Panc1 (cell line): ENCODE data around the gene CDC14B.
"Not testable (repeated sequence)": the region's sequence is repeated elsewhere in the genome, so short reads cannot be mapped to it uniquely, and the experiment has no call there.

Experiments used
- POLR2AphosphoS5 ChIP-seq: IDR thresholded peaks from 2 replicates; pipeline ENCODE4 v1.6.1; 2012; ENCODE audit warnings: mild to moderate bottlenecking, low read depth, low read length, moderate library complexity
- SIN3A ChIP-seq: IDR thresholded peaks from 2 replicates; pipeline ENCODE4 v1.6.1; 2012; ENCODE audit warnings: low read depth, mild to moderate bottlenecking, low read length, moderate library complexity, borderline replicate concordance; ENCODE audit not compliant: insufficient read depth
- TCF7L2 ChIP-seq: IDR thresholded peaks from 2 replicates; pipeline ENCODE4 v1.6.1; 2011; ENCODE audit warnings: mild to moderate bottlenecking, low read depth, low read length, inconsistent platforms
- TF ChIP-seq, protein P1 (sequence below): fragments of 450-650 bp; IDR thresholded peaks from 2 replicates; pipeline ENCODE4 v1.5.1; 2017; ENCODE audit warnings: mild to moderate bottlenecking
- TF ChIP-seq, protein P2 (sequence below), 2 experiments: IDR thresholded peaks; 2 replicates each; pipeline ENCODE4 v1.6.1; 2011 to 2012; ENCODE audit warnings: low read depth in 2 of 2, control low read depth in 1 of 2, low read length in 1 of 2, mild to moderate bottlenecking in 1 of 2, moderate library complexity in 1 of 2; ENCODE audit not compliant: insufficient read depth in 1 of 2

DNA sequence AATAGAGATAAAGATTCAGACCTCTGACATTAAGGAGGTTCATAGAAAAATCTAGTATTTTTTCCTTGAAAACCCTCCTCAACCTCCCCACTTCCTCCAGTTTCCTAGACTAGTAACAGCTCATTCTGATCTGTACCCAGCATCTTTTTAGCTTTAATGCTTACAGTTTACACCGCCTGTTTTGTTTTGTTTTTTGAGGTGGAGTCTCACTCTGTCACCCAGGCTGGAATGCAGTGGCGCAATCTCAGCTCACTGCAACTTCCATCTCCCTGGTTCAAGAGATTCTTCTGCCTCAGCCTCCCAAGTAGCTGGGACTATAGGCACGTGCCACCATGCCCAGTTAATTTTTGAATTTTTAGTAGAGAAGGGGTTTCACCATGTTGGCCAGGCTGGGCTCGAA is 5.0 kb downstream of the CDC14B start:
- TF ChIP-seq POLR2AphosphoS5, TCF7L2, SIN3A: not testable (repeated sequence)
- TF ChIP-seq, protein P1, sequence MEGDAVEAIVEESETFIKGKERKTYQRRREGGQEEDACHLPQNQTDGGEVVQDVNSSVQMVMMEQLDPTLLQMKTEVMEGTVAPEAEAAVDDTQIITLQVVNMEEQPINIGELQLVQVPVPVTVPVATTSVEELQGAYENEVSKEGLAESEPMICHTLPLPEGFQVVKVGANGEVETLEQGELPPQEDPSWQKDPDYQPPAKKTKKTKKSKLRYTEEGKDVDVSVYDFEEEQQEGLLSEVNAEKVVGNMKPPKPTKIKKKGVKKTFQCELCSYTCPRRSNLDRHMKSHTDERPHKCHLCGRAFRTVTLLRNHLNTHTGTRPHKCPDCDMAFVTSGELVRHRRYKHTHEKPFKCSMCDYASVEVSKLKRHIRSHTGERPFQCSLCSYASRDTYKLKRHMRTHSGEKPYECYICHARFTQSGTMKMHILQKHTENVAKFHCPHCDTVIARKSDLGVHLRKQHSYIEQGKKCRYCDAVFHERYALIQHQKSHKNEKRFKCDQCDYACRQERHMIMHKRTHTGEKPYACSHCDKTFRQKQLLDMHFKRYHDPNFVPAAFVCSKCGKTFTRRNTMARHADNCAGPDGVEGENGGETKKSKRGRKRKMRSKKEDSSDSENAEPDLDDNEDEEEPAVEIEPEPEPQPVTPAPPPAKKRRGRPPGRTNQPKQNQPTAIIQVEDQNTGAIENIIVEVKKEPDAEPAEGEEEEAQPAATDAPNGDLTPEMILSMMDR, result not testable (repeated sequence)
- TF ChIP-seq, protein P2, sequence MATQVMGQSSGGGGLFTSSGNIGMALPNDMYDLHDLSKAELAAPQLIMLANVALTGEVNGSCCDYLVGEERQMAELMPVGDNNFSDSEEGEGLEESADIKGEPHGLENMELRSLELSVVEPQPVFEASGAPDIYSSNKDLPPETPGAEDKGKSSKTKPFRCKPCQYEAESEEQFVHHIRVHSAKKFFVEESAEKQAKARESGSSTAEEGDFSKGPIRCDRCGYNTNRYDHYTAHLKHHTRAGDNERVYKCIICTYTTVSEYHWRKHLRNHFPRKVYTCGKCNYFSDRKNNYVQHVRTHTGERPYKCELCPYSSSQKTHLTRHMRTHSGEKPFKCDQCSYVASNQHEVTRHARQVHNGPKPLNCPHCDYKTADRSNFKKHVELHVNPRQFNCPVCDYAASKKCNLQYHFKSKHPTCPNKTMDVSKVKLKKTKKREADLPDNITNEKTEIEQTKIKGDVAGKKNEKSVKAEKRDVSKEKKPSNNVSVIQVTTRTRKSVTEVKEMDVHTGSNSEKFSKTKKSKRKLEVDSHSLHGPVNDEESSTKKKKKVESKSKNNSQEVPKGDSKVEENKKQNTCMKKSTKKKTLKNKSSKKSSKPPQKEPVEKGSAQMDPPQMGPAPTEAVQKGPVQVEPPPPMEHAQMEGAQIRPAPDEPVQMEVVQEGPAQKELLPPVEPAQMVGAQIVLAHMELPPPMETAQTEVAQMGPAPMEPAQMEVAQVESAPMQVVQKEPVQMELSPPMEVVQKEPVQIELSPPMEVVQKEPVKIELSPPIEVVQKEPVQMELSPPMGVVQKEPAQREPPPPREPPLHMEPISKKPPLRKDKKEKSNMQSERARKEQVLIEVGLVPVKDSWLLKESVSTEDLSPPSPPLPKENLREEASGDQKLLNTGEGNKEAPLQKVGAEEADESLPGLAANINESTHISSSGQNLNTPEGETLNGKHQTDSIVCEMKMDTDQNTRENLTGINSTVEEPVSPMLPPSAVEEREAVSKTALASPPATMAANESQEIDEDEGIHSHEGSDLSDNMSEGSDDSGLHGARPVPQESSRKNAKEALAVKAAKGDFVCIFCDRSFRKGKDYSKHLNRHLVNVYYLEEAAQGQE (IDR thresholded peaks at IDR 0.05; ENCODE audit: insufficient read depth in 1 of 2, low read depth in 2 of 2, low read length in 1 of 2), result not testable (repeated sequence)
